ENCODE measurements around the gene ARHGAP6.
A peak's percentile ranks its signal among the peaks of the same experiment; 100 is the strongest.

ARHGAP6 gene

DNA sequence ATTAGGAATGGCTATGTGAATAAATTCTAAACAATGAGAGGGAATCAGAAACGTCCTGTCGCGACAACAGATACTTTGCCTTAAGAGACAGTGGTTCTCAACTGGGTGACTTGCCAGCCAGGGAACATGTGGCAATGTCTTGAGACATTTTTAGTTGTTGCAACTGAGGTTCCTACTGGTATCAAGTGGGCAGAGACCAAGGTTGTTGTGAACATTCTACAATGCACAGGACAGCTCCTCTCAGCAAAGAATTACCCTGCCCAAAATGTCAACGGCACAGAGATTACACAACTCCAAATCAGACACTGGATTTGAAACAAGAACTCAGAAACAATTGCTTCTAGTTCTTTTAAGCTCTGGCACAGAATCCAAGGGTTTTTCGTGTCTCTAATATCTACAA lies 128.6 kb downstream of the ARHGAP6 start:
- TF ChIP-seq ZNF8 (CRISPR knock-in tag; IDR thresholded peaks at IDR 0.05), result no peak
- no peak for TF ChIP-seq PPARA (CRISPR knock-in tag; IDR thresholded peaks at IDR 0.05; ENCODE audit: borderline replicate concordance)
- TF ChIP-seq ZNF565 (CRISPR knock-in tag; conservative IDR thresholded peaks at IDR 0.05; ENCODE audit: low read depth), result no peak
- TF ChIP-seq ZFP3 (CRISPR knock-in tag; IDR thresholded peaks at IDR 0.05), result no peak
- no peak for TF ChIP-seq ZC3H10 (CRISPR knock-in tag; IDR thresholded peaks at IDR 0.05)
- TF ChIP-seq BACH2 (CRISPR knock-in tag; IDR thresholded peaks at IDR 0.05; ENCODE audit: borderline replicate concordance), result no peak
- no peak for TF ChIP-seq TCF4 (CRISPR knock-in tag; IDR thresholded peaks at IDR 0.05; ENCODE audit: borderline replicate concordance)
- TF ChIP-seq OSR1 (CRISPR knock-in tag; IDR thresholded peaks at IDR 0.05), result no peak
- TF ChIP-seq ARNTL (CRISPR knock-in tag; IDR thresholded peaks at IDR 0.05; ENCODE audit: borderline replicate concordance, low read depth), result no peak
- no peak for TF ChIP-seq ZFP30 (CRISPR knock-in tag; IDR thresholded peaks at IDR 0.05)
- TF ChIP-seq, protein P1, sequence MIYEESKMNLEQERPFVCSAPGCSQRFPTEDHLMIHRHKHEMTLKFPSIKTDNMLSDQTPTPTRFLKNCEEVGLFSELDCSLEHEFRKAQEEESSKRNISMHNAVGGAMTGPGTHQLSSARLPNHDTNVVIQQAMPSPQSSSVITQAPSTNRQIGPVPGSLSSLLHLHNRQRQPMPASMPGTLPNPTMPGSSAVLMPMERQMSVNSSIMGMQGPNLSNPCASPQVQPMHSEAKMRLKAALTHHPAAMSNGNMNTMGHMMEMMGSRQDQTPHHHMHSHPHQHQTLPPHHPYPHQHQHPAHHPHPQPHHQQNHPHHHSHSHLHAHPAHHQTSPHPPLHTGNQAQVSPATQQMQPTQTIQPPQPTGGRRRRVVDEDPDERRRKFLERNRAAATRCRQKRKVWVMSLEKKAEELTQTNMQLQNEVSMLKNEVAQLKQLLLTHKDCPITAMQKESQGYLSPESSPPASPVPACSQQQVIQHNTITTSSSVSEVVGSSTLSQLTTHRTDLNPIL (CRISPR knock-in tag; IDR thresholded peaks at IDR 0.05; ENCODE audit: low read depth), result no peak
- no peak for TF ChIP-seq SNAI2 (CRISPR knock-in tag; IDR thresholded peaks at IDR 0.05)
- TF ChIP-seq, protein P2, sequence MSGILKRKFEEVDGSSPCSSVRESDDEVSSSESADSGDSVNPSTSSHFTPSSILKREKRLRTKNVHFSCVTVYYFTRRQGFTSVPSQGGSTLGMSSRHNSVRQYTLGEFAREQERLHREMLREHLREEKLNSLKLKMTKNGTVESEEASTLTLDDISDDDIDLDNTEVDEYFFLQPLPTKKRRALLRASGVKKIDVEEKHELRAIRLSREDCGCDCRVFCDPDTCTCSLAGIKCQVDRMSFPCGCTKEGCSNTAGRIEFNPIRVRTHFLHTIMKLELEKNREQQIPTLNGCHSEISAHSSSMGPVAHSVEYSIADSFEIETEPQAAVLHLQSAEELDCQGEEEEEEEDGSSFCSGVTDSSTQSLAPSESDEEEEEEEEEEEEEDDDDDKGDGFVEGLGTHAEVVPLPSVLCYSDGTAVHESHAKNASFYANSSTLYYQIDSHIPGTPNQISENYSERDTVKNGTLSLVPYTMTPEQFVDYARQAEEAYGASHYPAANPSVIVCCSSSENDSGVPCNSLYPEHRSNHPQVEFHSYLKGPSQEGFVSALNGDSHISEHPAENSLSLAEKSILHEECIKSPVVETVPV (CRISPR knock-in tag; IDR thresholded peaks at IDR 0.05), result no peak
- no peak for TF ChIP-seq TOX (CRISPR knock-in tag; IDR thresholded peaks at IDR 0.05; ENCODE audit: borderline replicate concordance)
- ATAC-seq, result no peak

DNA sequence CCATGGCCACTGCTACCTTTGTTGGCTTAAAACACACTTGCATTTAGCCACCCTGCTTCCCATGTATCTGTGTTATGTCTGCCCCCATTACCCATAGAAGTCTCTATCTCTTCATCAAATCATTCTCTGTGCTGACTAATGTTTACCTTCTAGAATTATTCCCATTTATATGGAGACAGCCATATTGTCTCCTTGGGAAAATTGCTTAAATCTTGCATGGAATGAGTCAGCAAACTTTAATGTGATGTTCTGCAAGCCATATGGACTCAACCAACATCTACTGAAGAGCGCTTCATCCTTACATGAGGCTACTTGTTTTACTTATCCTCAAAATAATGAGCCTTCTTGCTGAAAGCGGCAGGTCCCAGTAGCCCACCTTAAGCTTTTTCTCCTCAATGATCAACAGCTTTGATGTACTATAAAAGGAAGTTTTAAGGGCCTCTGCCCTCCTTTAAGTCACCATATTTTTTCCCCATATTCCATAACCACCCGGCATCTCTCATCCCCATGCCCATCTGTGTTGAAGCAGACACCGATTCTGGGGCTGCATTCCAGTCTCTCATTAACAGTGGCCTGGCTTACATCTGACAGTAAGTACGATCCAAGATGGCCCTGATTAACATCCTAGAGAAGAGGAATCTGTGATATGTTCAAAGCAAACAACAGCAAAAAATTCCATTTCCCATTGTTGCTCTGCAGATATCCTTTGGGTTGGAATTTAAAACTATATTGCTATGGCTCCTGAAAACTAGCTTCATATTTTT lies 130.4 kb downstream of the ARHGAP6 start:
- TF ChIP-seq BACH2 (CRISPR knock-in tag; IDR thresholded peaks at IDR 0.05; ENCODE audit: borderline replicate concordance), result no peak
- TF ChIP-seq ISL1 (CRISPR knock-in tag; IDR thresholded peaks at IDR 0.05), result peak; percentile 60
- no peak for TF ChIP-seq GLIS3 (CRISPR knock-in tag; IDR thresholded peaks at IDR 0.05)
- ATAC-seq, result no peak

DNA sequence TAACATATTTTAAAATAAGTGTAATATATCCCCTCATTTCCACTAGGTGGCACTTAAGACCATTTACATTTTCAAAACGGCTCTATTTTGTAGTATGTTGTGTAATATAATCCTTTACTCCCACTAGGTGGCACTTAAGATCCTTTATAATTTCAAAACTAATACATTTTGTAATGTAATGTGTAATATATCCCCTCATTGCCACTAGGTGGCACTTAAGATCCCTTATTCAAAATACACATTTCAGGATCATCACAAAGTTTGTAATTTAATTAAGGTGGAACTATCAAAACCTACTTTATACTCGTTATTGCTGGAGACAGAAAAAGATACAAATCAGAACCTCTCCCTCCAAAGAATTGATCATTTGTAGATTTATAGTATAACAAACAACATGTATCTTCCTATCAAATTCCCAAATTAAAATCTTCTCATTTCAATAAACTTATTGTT lies 132.5 kb downstream of the ARHGAP6 start:
- TF ChIP-seq TOX (CRISPR knock-in tag; IDR thresholded peaks at IDR 0.05; ENCODE audit: borderline replicate concordance), result no peak
- TF ChIP-seq, protein P3, sequence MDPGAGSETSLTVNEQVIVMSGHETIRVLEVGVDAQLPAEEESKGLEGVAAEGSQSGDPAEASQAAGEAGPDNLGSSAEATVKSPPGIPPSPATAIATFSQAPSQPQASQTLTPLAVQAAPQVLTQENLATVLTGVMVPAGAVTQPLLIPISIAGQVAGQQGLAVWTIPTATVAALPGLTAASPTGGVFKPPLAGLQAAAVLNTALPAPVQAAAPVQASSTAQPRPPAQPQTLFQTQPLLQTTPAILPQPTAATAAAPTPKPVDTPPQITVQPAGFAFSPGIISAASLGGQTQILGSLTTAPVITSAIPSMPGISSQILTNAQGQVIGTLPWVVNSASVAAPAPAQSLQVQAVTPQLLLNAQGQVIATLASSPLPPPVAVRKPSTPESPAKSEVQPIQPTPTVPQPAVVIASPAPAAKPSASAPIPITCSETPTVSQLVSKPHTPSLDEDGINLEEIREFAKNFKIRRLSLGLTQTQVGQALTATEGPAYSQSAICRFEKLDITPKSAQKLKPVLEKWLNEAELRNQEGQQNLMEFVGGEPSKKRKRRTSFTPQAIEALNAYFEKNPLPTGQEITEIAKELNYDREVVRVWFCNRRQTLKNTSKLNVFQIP (CRISPR knock-in tag; IDR thresholded peaks at IDR 0.05; ENCODE audit: borderline replicate concordance, low read depth), result no peak
- TF ChIP-seq ZNF70 (CRISPR knock-in tag; IDR thresholded peaks at IDR 0.05), result no peak; the same call in 1 of the 2 replicates
- no peak for TF ChIP-seq ESRRG (CRISPR knock-in tag; IDR thresholded peaks at IDR 0.05)
- TF ChIP-seq, protein P4, sequence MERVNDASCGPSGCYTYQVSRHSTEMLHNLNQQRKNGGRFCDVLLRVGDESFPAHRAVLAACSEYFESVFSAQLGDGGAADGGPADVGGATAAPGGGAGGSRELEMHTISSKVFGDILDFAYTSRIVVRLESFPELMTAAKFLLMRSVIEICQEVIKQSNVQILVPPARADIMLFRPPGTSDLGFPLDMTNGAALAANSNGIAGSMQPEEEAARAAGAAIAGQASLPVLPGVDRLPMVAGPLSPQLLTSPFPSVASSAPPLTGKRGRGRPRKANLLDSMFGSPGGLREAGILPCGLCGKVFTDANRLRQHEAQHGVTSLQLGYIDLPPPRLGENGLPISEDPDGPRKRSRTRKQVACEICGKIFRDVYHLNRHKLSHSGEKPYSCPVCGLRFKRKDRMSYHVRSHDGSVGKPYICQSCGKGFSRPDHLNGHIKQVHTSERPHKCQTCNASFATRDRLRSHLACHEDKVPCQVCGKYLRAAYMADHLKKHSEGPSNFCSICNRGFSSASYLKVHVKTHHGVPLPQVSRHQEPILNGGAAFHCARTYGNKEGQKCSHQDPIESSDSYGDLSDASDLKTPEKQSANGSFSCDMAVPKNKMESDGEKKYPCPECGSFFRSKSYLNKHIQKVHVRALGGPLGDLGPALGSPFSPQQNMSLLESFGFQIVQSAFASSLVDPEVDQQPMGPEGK (CRISPR knock-in tag; IDR thresholded peaks at IDR 0.05; ENCODE audit: borderline replicate concordance), result no peak
- TF ChIP-seq ZNF565 (CRISPR knock-in tag; conservative IDR thresholded peaks at IDR 0.05; ENCODE audit: low read depth), result no peak
- peak; percentile 96 for ATAC-seq

DNA sequence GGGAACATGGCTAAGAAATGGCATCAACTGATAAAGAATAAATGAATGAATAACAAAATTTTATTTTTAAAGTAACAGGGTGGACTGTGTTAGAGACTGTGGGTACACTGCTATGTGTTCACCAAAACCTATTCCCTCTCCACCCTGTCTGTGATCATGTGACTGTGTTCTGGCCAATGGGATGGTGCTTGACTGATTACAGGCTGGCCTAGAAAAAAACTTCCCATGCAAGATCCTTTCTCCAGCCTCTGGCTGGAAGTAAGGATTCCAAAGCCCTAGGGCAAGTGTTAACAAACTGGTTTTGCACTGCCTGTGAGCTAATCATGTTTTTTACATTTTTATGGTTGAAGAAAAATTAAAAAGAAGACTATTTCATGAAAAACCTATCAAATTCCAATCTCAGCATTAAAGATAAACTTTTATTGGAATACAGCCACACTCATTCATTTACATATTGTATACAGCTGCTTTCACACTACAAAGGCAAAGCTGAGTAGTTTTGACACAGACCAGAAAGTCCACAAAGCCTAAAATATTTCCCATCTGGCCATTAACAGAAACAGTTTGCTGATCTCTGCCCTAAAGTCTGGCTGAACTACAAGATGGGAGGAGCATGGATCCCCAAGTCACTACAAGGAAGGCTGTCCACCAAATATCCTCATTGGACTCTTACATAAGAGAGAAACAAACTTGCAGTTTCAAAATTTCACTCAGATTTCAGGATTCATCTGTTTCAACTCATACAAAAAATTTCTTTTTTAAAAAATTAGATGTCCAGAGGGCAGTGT lies 133.2 kb downstream of the ARHGAP6 start:
- peak; percentile 47 for ATAC-seq
- no peak for TF ChIP-seq ZFP3 (CRISPR knock-in tag; IDR thresholded peaks at IDR 0.05)
- no peak for TF ChIP-seq BACH2 (CRISPR knock-in tag; IDR thresholded peaks at IDR 0.05; ENCODE audit: borderline replicate concordance)
- no peak for TF ChIP-seq SNAI2 (CRISPR knock-in tag; IDR thresholded peaks at IDR 0.05)
- no peak for TF ChIP-seq CSDC2 (CRISPR knock-in tag; IDR thresholded peaks at IDR 0.05)
- TF ChIP-seq PPARA (CRISPR knock-in tag; IDR thresholded peaks at IDR 0.05; ENCODE audit: borderline replicate concordance), result no peak
